ENCODE measurements around the gene STXBP5. TPM values are rescaled to one million over a fixed set of nuclear protein-coding genes. Genes with fewer than 3 reads are reported as not detected.

The STXBP5 gene
- total RNA-seq, 4 donors from 2014 or later, result 23.7 to 39.1 (median 25.8) TPM

- Histone ChIP-seq H3K9me3 (no peaks in the 10 kb centered on the region), H3K27ac (no peak overlapping the region), H3K27me3 (no peaks in the 10 kb centered on the region), H3K4me3 (no peak overlapping the region), H3K4me1 (no peaks in the 10 kb centered on the region), H3K36me3 (peaks cover 0 to 33% (median 0%) of the 10 kb centered on the region in 3 donors)
- TF ChIP-seq POLR2A (IDR thresholded peaks at IDR 0.05), result no peak
- no peak for TF ChIP-seq EP300 (IDR thresholded peaks at IDR 0.05)
- no peak for TF ChIP-seq CTCF (IDR thresholded peaks at IDR 0.05)
- no peak for DNase-seq (ENCODE audit: low spot score in 2 of 2)
- 37 to 44% methylated on average over 1 of the region's 1 CpG for WGBS, 2 donors
Observed at GRCh38 chr6:147325557-147325956, 121.3 kb downstream of the STXBP5 start.

GRCh38 chr6:147331401-147331800 is 127.2 kb downstream of the STXBP5 start:
- Histone ChIP-seq H3K36me3 (peaks cover 0 to 31% (median 0%) of the 10 kb centered on the region in 3 donors), H3K9me3 (no peaks in the 10 kb centered on the region)

GRCh38 chr6:147337921-147338320 is 133.7 kb downstream of the STXBP5 start:
- H3K27me3 ChIP-seq, result no peaks in the 10 kb centered on the region

More at GRCh38 chr6:147331401-147331800, 127.2 kb downstream of the STXBP5 start:
- no peak for DNase-seq (ENCODE audit: low spot score in 2 of 2)
- TF ChIP-seq CTCF (IDR thresholded peaks at IDR 0.05) (no peak), EP300 (IDR thresholded peaks at IDR 0.05) (no peak), POLR2A (IDR thresholded peaks at IDR 0.05) (no peak)
- Histone ChIP-seq H3K4me3 (no peak overlapping the region), H3K27me3 (no peaks in the 10 kb centered on the region), H3K27ac (no peak overlapping the region), H3K4me1 (no peaks in the 10 kb centered on the region)
- WGBS, 2 donors, result 83 to 90% methylated on average over 1 of the region's 1 CpG

GRCh38 chr6:147341486-147341885 is 137.3 kb downstream of the STXBP5 start:
- Histone ChIP-seq H3K4me1 (no peaks in the 10 kb centered on the region), H3K36me3 (peaks cover 0 to 22% (median 0%) of the 10 kb centered on the region in 3 donors), H3K9me3 (no peaks in the 10 kb centered on the region), H3K4me3 (no peak overlapping the region), H3K27ac (no peak overlapping the region), H3K27me3 (no peaks in the 10 kb centered on the region)
- TF ChIP-seq CTCF (IDR thresholded peaks at IDR 0.05), result no peak
- TF ChIP-seq EP300 (IDR thresholded peaks at IDR 0.05), result no peak
- TF ChIP-seq POLR2A (IDR thresholded peaks at IDR 0.05), result no peak
- 95% methylated on average over 1 of the region's 1 CpG for WGBS, 2 donors
- DNase-seq (ENCODE audit: low spot score in 2 of 2), result no peak

More at GRCh38 chr6:147337921-147338320, 133.7 kb downstream of the STXBP5 start:
- H3K4me1 ChIP-seq, result no peaks in the 10 kb centered on the region
- H3K36me3 ChIP-seq, result peaks cover 0 to 17% (median 0%) of the 10 kb centered on the region in 3 donors
- TF ChIP-seq EP300 (IDR thresholded peaks at IDR 0.05), result no peak
- TF ChIP-seq CTCF (IDR thresholded peaks at IDR 0.05), result no peak
- no peak for TF ChIP-seq POLR2A (IDR thresholded peaks at IDR 0.05)
- H3K4me3 ChIP-seq, result no peak overlapping the region
- no peaks in the 10 kb centered on the region for H3K9me3 ChIP-seq
- no peak overlapping the region for H3K27ac ChIP-seq
- DNase-seq (ENCODE audit: low spot score in 2 of 2), result no peak
- 58 to 73% methylated on average over 3 of the region's 3 CpGs for WGBS, 2 donors

GRCh38 chr6:147345902-147346301 is 141.7 kb downstream of the STXBP5 start:
- Histone ChIP-seq H3K9me3 (no peaks in the 10 kb centered on the region), H3K27ac (no peak overlapping the region), H3K4me3 (no peak overlapping the region), H3K36me3 (peaks cover 0 to 25% (median 0%) of the 10 kb centered on the region in 3 donors), H3K27me3 (no peaks in the 10 kb centered on the region), H3K4me1 (no peaks in the 10 kb centered on the region)
- WGBS, 2 donors, result 72 to 79% methylated on average over 2 of the region's 2 CpGs
- no peak for DNase-seq (ENCODE audit: low spot score in 2 of 2)
- TF ChIP-seq EP300 (IDR thresholded peaks at IDR 0.05), result no peak
- TF ChIP-seq CTCF (IDR thresholded peaks at IDR 0.05), result no peak
- no peak for TF ChIP-seq POLR2A (IDR thresholded peaks at IDR 0.05)
